ENCODE results near the gene RNU4-1. TPM values are rescaled to one million over a fixed set of nuclear protein-coding genes. Genes with fewer than 3 reads are reported as not detected.
A peak's percentile ranks its signal among the peaks of the same experiment; 100 is the strongest.

The RNU4-1 gene
- total and polyA plus RNA-seq, 10 of the 15 experiments (the other 5 are each of a cell fraction or from before 2014, with no cell fraction given): under 0.01 to 15,332 (median 7.1) TPM; not detected in 3

GRCh38 chr12:120314220-120314619 is 21.2 kb upstream of the RNU4-1 start:
- no peaks in the 10 kb centered on the region for H3K79me2 ChIP-seq (ENCODE audit: control insufficient read depth, insufficient read depth, low read length)
- FAIRE-seq: no peak

More at GRCh38 chr12:120314220-120314619, 21.2 kb upstream of the RNU4-1 start:
- no peaks in the 10 kb centered on the region for H3K36me3 ChIP-seq (ENCODE audit: control insufficient read depth in 2 of 2, insufficient read depth in 2 of 2, low read length in 1 of 2)
- TF ChIP-seq, protein P1, sequence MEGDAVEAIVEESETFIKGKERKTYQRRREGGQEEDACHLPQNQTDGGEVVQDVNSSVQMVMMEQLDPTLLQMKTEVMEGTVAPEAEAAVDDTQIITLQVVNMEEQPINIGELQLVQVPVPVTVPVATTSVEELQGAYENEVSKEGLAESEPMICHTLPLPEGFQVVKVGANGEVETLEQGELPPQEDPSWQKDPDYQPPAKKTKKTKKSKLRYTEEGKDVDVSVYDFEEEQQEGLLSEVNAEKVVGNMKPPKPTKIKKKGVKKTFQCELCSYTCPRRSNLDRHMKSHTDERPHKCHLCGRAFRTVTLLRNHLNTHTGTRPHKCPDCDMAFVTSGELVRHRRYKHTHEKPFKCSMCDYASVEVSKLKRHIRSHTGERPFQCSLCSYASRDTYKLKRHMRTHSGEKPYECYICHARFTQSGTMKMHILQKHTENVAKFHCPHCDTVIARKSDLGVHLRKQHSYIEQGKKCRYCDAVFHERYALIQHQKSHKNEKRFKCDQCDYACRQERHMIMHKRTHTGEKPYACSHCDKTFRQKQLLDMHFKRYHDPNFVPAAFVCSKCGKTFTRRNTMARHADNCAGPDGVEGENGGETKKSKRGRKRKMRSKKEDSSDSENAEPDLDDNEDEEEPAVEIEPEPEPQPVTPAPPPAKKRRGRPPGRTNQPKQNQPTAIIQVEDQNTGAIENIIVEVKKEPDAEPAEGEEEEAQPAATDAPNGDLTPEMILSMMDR (IDR thresholded peaks at IDR 0.05 in 2 of 3, conservative IDR thresholded peaks at IDR 0.05 in 1 of 3; ENCODE audit: control insufficient read depth in 2 of 3, extremely low read depth in 1 of 3, insufficient read depth in 1 of 3, low read depth in 3 of 3, low read length in 3 of 3): peak; percentile 14 to 46 (median 34); a peak in 3 of 6 replicates
- TF ChIP-seq, protein P2, sequence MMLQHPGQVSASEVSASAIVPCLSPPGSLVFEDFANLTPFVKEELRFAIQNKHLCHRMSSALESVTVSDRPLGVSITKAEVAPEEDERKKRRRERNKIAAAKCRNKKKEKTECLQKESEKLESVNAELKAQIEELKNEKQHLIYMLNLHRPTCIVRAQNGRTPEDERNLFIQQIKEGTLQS (IDR thresholded peaks at IDR 0.05; ENCODE audit: borderline replicate concordance, extremely low read depth, low read depth, low read length): no peak
- WGBS (ENCODE audit: insufficient coverage, insufficient replicate concordance, low lambda C conversion rate, missing lambda C conversion rate): 9% methylated on average over 5 of the region's 5 CpGs
- H3K4me1 ChIP-seq (ENCODE audit: control insufficient read depth, insufficient read depth, low read length): no peaks in the 10 kb centered on the region
- H4K20me1 ChIP-seq (ENCODE audit: control insufficient read depth, insufficient read depth): no peaks in the 10 kb centered on the region
- in situ Hi-C loops (cut with MboI): no loop called here
- CTCF ChIA-PET: interaction anchor here (0.7 to 7.7 kb wide), 5 partner anchors 10 to 86 kb away, joined by 3 to 80 read pairs (median 4); partner anchors contain the start of gene SIRT4
- no TSS peak for BruUV-seq (replicated peaks)
- no peaks in the 10 kb centered on the region for H3K9me3 ChIP-seq (replicated peaks; ENCODE audit: control insufficient read depth, insufficient read depth, low read length)
- no peak overlapping the region for H3K9ac ChIP-seq (ENCODE audit: control insufficient read depth, insufficient read depth, low read length)
- ATAC-seq (no peak), DNase-seq (ENCODE audit: low read depth, low spot score) (no peak)
- POLR2A ChIA-PET: no interaction called here
- intact Hi-C loops (cut with micrococcal nuclease; ENCODE audit: unreplicated experiment): no loop called here
- no peak overlapping the region for H3K4me3 ChIP-seq
- H2AFZ ChIP-seq (ENCODE audit: control insufficient read depth, low read depth, low read length): no peak overlapping the region
- no peak overlapping the region for H3K4me2 ChIP-seq (ENCODE audit: control insufficient read depth, insufficient read depth)
- H3K27ac ChIP-seq (ENCODE audit: control insufficient read depth, insufficient read depth): no peak overlapping the region
- H3K27me3 ChIP-seq (replicated peaks in 1 of 2; ENCODE audit: control insufficient read depth in 2 of 2, insufficient read depth in 2 of 2, low read length in 1 of 2): no peaks in the 10 kb centered on the region
- SMC1A ChIA-PET (ENCODE audit: uncharacterized antibody, unreplicated experiment): interaction anchor here (3.0 kb wide), 1 partner anchor 11 kb away, joined by 10 read pairs; the partner anchor contains the start of gene SIRT4
- RAD21 ChIA-PET (ENCODE audit: unreplicated experiment): interaction anchor here (1.2 kb wide), 1 partner anchor 86 kb away, joined by 4 read pairs; no protein-coding TSS in a partner anchor

Data from GM12878 (cell line).